K562 (cell line): ENCODE measurements around the gene TMEM158. TPM values are rescaled to one million over a fixed set of nuclear protein-coding genes. Genes with fewer than 3 reads are reported as not detected.
A peak's percentile ranks its signal among the peaks of the same experiment; 100 is the strongest.

Source experiments
- BACH1 ChIP-seq: fragments of 200-800 bp; sonication (Bioruptor generic); IDR thresholded peaks from 2 replicates; pipeline ENCODE4 v1.6.1; 2016; ENCODE audit warnings: missing genetic modification characterization, missing compliant biosample characterization
- CREM ChIP-seq: IDR thresholded peaks from 2 replicates; pipeline ENCODE4 v1.6.1; 2014; ENCODE audit warnings: antibody characterized with exemption, low read depth
- CSDE1 ChIP-seq, 2 experiments: fragments of 450-650 bp; IDR thresholded peaks; 2 replicates each; pipeline ENCODE4 v1.6.1; 2016; ENCODE audit warnings: mild to moderate bottlenecking in 1 of 2
- MAFG ChIP-seq: fragments of 450-650 bp; conservative IDR thresholded peaks from 2 replicates; pipeline ENCODE4 v1.6.1; 2016; ENCODE audit warnings: missing genetic modification characterization, missing compliant biosample characterization
- MAFK ChIP-seq: IDR thresholded peaks from 2 replicates; pipeline ENCODE4 v1.6.1; 2011; ENCODE audit warnings: low read length, improper control_type of control experiment
- NFE2 ChIP-seq: IDR thresholded peaks from 2 replicates; pipeline ENCODE4 v1.6.1; 2014; ENCODE audit warnings: antibody characterized with exemption, low read depth
- NRF1 ChIP-seq, 2 experiments: fragments of 450-650 bp; IDR thresholded peaks in 1 of 2; conservative IDR thresholded peaks in 1 of 2; 2 replicates each; pipeline ENCODE4 v1.6.1; 2014; ENCODE audit warnings: mild to moderate bottlenecking in 2 of 2
- PHB ChIP-seq: fragments of 250-450 bp; sonication (Bioruptor Pico); IDR thresholded peaks from 2 replicates; pipeline ENCODE4 v1.5.0; 2021
- RAD21 ChIP-seq, 2 experiments: fragments of 250-450 bp in 1 of 2; fragments of 450-650 bp in 1 of 2; sonication (Bioruptor Pico) in 1 of 2; formaldehyde crosslinking in 1 of 2; IDR thresholded peaks in 1 of 2; conservative IDR thresholded peaks in 1 of 2; 2 replicates each; pipeline versions ENCODE4 v1.4.0 to v1.8.0; 2020 to 2022; ENCODE audit warnings: mild to moderate bottlenecking in 2 of 2, moderate library complexity in 1 of 2
- ZNF253 ChIP-seq: fragments of 250-450 bp; sonication (Bioruptor Pico); conservative IDR thresholded peaks from 2 replicates; pipeline ENCODE4 v1.6.1; 2021; ENCODE audit warnings: mild to moderate bottlenecking
- ZNF316 ChIP-seq: fragments of 450-650 bp; IDR thresholded peaks from 2 replicates; pipeline ENCODE4 v1.6.1; 2016
- ZNF764 ChIP-seq: fragments of 250-450 bp; sonication (Bioruptor Pico); IDR thresholded peaks from 2 replicates; pipeline ENCODE4 v1.4.0; 2020; ENCODE audit warnings: low read depth, mild to moderate bottlenecking, moderate library complexity
- polyA plus RNA-seq, 8 experiments: library from polyadenylated mRNA; depleted of rRNA in 4 of 8; stranded (reverse) in 5 of 8; unstranded in 3 of 8; fragments of >200 nt; fragmentation: Nextera tagmentation in 2 of 8; fragmentation: Illumina TruSeq in 1 of 8; extraction: Ambion mirVana in 2 of 8; extraction: Trizol in 1 of 8; gene quantifications; 2 replicates each; pipeline versions ENCODE4 v1.2.1 to v1.2.3, GENCODE V29; 2011 to 2014; ENCODE audit warnings: inconsistent platforms in 1 of 8, missing spikeins in 1 of 8
- total RNA-seq, 7 experiments: library from RNA; depleted of rRNA in 6 of 7; stranded (reverse); fragments of >200 nt in 6 of 7; fragmentation: Illumina TruSeq in 2 of 7; extraction: Trizol in 2 of 7; gene quantifications; 2 replicates each; pipeline versions ENCODE4 v1.2.1 to v1.2.3, GENCODE V29; 2011 to 2021; ENCODE audit warnings: low replicate concordance in 1 of 7
- TF ChIP-seq, protein P1 (sequence below): fragments of 450-650 bp; IDR thresholded peaks from 2 replicates; pipeline ENCODE4 v1.6.1; 2016
- TF ChIP-seq, protein P2 (sequence below): IDR thresholded peaks from 2 replicates; pipeline ENCODE4 v1.6.1; 2016; ENCODE audit warnings: missing genetic modification characterization, missing compliant biosample characterization
- TF ChIP-seq, protein P3 (sequence below): fragments of 200-800 bp; sonication (Bioruptor generic); IDR thresholded peaks from 2 replicates; pipeline ENCODE4 v1.6.1; 2016; ENCODE audit warnings: missing genetic modification characterization, missing compliant biosample characterization
- TF ChIP-seq, protein P4 (sequence below): sonication (generic); formaldehyde crosslinking; IDR thresholded peaks from 2 replicates; pipeline ENCODE4 v1.5.0; 2020; ENCODE audit warnings: missing genetic modification reagents

Gene TMEM158
- total and polyA plus RNA-seq, 9 of the 15 experiments (the other 6 are each of a cell fraction or from before 2014, with no cell fraction given): 2.2 to 46.5 (median 8.4) TPM

DNA sequence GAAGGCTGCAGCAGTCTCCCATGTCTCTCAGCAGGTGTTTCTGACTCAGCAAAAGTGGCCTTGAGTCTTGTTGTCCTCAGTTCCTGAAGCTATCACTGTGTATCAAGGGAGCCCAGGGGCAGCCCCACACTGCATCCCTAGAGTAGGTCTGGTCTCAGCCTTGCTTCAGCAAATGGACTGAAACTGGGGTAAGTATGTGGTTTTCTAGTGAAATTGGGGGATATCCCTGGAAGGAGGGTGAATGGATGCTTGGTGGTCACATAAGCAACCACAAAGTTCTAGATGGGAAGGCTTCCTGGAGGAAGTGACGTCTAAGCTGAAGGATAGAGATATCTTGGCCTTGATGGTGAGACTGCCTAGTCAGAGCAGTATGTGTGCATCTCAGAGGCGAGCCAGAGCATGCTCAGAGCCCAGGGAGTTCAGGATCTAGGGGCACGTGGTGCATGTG lies 38.4 kb downstream of the TMEM158 start (continued):
- TF ChIP-seq, protein P1, sequence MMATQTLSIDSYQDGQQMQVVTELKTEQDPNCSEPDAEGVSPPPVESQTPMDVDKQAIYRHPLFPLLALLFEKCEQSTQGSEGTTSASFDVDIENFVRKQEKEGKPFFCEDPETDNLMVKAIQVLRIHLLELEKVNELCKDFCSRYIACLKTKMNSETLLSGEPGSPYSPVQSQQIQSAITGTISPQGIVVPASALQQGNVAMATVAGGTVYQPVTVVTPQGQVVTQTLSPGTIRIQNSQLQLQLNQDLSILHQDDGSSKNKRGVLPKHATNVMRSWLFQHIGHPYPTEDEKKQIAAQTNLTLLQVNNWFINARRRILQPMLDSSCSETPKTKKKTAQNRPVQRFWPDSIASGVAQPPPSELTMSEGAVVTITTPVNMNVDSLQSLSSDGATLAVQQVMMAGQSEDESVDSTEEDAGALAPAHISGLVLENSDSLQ: no peak
- TF ChIP-seq ZNF316 (peak; percentile 87), RAD21 (CRISPR knock-in tag; conservative IDR thresholded peaks at IDR 0.05 in 1 of 2, IDR thresholded peaks at IDR 0.05 in 1 of 2) (no peak), MAFG (tag) (peak; percentile 34; the same call in 1 of the 2 replicates), ZNF253 (no peak), MAFK (peak; percentile 45), CREM (0 out of 2 replicates have a peak, but pooled peaks have one; percentile 9), PHB (CRISPR knock-in tag) (no peak), NFE2 (0 out of 2 replicates have a peak, but pooled peaks have one; percentile 38), CSDE1 (IDR thresholded peaks at IDR 0.05) (no peak), NRF1 (conservative IDR thresholded peaks at IDR 0.05 in 1 of 2, IDR thresholded peaks at IDR 0.05 in 1 of 2) (peak; percentile 59 to 70; a peak in 3 of 4 replicates), BACH1 (tag) (no peak), ZNF764 (CRISPR knock-in tag) (no peak)
- TF ChIP-seq, protein P2, sequence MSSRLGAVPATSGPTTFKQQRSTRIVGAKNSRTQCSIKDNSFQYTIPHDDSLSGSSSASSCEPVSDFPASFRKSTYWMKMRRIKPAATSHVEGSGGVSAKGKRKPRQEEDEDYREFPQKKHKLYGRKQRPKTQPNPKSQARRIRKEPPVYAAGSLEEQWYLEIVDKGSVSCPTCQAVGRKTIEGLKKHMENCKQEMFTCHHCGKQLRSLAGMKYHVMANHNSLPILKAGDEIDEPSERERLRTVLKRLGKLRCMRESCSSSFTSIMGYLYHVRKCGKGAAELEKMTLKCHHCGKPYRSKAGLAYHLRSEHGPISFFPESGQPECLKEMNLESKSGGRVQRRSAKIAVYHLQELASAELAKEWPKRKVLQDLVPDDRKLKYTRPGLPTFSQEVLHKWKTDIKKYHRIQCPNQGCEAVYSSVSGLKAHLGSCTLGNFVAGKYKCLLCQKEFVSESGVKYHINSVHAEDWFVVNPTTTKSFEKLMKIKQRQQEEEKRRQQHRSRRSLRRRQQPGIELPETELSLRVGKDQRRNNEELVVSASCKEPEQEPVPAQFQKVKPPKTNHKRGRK (tag): no peak
- TF ChIP-seq, protein P3, sequence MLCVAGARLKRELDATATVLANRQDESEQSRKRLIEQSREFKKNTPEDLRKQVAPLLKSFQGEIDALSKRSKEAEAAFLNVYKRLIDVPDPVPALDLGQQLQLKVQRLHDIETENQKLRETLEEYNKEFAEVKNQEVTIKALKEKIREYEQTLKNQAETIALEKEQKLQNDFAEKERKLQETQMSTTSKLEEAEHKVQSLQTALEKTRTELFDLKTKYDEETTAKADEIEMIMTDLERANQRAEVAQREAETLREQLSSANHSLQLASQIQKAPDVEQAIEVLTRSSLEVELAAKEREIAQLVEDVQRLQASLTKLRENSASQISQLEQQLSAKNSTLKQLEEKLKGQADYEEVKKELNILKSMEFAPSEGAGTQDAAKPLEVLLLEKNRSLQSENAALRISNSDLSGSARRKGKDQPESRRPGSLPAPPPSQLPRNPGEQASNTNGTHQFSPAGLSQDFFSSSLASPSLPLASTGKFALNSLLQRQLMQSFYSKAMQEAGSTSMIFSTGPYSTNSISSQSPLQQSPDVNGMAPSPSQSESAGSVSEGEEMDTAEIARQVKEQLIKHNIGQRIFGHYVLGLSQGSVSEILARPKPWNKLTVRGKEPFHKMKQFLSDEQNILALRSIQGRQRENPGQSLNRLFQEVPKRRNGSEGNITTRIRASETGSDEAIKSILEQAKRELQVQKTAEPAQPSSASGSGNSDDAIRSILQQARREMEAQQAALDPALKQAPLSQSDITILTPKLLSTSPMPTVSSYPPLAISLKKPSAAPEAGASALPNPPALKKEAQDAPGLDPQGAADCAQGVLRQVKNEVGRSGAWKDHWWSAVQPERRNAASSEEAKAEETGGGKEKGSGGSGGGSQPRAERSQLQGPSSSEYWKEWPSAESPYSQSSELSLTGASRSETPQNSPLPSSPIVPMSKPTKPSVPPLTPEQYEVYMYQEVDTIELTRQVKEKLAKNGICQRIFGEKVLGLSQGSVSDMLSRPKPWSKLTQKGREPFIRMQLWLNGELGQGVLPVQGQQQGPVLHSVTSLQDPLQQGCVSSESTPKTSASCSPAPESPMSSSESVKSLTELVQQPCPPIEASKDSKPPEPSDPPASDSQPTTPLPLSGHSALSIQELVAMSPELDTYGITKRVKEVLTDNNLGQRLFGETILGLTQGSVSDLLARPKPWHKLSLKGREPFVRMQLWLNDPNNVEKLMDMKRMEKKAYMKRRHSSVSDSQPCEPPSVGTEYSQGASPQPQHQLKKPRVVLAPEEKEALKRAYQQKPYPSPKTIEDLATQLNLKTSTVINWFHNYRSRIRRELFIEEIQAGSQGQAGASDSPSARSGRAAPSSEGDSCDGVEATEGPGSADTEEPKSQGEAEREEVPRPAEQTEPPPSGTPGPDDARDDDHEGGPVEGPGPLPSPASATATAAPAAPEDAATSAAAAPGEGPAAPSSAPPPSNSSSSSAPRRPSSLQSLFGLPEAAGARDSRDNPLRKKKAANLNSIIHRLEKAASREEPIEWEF (CRISPR knock-in tag): no peak
- TF ChIP-seq, protein P4, sequence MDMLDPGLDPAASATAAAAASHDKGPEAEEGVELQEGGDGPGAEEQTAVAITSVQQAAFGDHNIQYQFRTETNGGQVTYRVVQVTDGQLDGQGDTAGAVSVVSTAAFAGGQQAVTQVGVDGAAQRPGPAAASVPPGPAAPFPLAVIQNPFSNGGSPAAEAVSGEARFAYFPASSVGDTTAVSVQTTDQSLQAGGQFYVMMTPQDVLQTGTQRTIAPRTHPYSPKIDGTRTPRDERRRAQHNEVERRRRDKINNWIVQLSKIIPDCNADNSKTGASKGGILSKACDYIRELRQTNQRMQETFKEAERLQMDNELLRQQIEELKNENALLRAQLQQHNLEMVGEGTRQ: peak; percentile 50; the same call in 1 of the 2 replicates
- TF ChIP-seq, all 486 proteins: peak for 11
